Right renal cortex interstitium (tissue), 3 donors: ENCODE results near the gene KIF9. TPM values are rescaled to one million over a fixed set of nuclear protein-coding genes. Genes with fewer than 3 reads are reported as not detected.
"Not testable (repeated sequence)": the region's sequence is repeated elsewhere in the genome, so short reads cannot be mapped to it uniquely, and the experiment has no call there.

Source experiments
- DNase-seq, 3 donors: peaks; one replicate each; pipeline ENCODE4 v3.0.0-alpha.2; 2013; ENCODE audit warnings: low read depth in 3 of 3, low spot score in 2 of 3
- polyA plus RNA-seq, 3 donors: library from polyadenylated mRNA; unstranded; fragments of 120-200 nt; gene quantifications; one replicate each; pipeline ENCODE4 v1.2.1, GENCODE V29; 2013; ENCODE audit not compliant: insufficient read length in 3 of 3

The KIF9 gene
- polyA plus RNA-seq, 3 donors = 21.8 to 24.3 (median 22.7) TPM

- DNase-seq = no peak
These were observed 85.3 kb downstream of the KIF9 start for GRCh38 chr3:47197287-47197686.

- no peak for DNase-seq
These were observed 87.6 kb downstream of the KIF9 start for GRCh38 chr3:47194994-47195393.

- no peak for DNase-seq
These were observed 88.4 kb downstream of the KIF9 start for GRCh38 chr3:47193871-47194859.

GRCh38 chr3:47186285-47186684 lies 96.3 kb downstream of the KIF9 start:
- DNase-seq = no peak

- not testable (repeated sequence) for DNase-seq
These were observed 100.9 kb downstream of the KIF9 start for GRCh38 chr3:47181685-47182084.

GRCh38 chr3:47180011-47180410 lies 102.6 kb downstream of the KIF9 start:
- not testable (repeated sequence) for DNase-seq

Other genes starting within 250 kb of the KIF9 start
- 10 to 100 TPM; 66.4 to 80.7 (median 74.8) TPM for gene SETD2, start 118.7 kb downstream of the KIF9 start, polyA plus RNA-seq
- 10 to 100 TPM; 12.1 to 12.5 (median 12.2) TPM for gene KLHL18, start 145 bp upstream of the KIF9 start, polyA plus RNA-seq
- gene PTPN23, start 98.2 kb upstream of the KIF9 start, polyA plus RNA-seq = 10 to 100 TPM; 19.0 to 21.9 (median 20.8) TPM
- gene SCAP, start 193.1 kb upstream of the KIF9 start, polyA plus RNA-seq = 10 to 100 TPM; 64.8 to 73.8 (median 67.7) TPM
- 10 to 100 TPM; 42.6 to 45.3 (median 44.6) TPM for gene ELP6, start 230.9 kb upstream of the KIF9 start, polyA plus RNA-seq